Caco-2 (cell line): ENCODE results near the gene ARHGDIB. TPM values are rescaled to one million over a fixed set of nuclear protein-coding genes. Genes with fewer than 3 reads are reported as not detected.

Experiments
- BruUV-seq: library from RNA; stranded (reverse); fragments of 400-500 nt; replicated peaks from 2 replicates; lab custom pipeline; 2021; lab: Mats Ljungman, UMichigan
- CTCF ChIA-PET: fragments of 300-600 bp; sonication (Branson Sonifier 250); formaldehyde crosslinking; loops from one replicate; lab custom pipeline; 2022; ENCODE audit warnings: antibody characterized with exemption; lab: Charles Lee
- POLR2A ChIA-PET: fragments of 300-600 bp; sonication (Branson Sonifier 250); formaldehyde crosslinking; loops from one replicate; lab custom pipeline; 2022; ENCODE audit warnings: antibody characterized with exemption; lab: Charles Lee
- DNase-seq, 2 experiments: peaks; one replicate each; pipeline versions ENCODE4 v3.0.0 to v3.0.0-alpha.2; 2020 to 2022
- H3K27me3 ChIP-seq: replicated peaks from 2 replicates; pipeline ENCODE4 v1.6.0; 2011; ENCODE audit warnings: low read length; ENCODE audit not compliant: control insufficient read depth, insufficient read depth
- H3K36me3 ChIP-seq: 2 replicates; pipeline ENCODE4 v1.5.1; 2011; ENCODE audit warnings: low read length; ENCODE audit not compliant: control insufficient read depth, insufficient read depth
- H3K4me1 ChIP-seq: fragments of 250-450 bp; sonication (Bioruptor Pico); 2 replicates; pipeline ENCODE4 v1.5.1; 2020; ENCODE audit warnings: mild to moderate bottlenecking
- H3K4me3 ChIP-seq: 2 replicates; pipeline ENCODE4 v1.5.1; 2011; ENCODE audit warnings: low read depth, mild to moderate bottlenecking, control low read depth, low read length
- H3K9me3 ChIP-seq: fragments of 250-450 bp; sonication (Bioruptor Pico); 2 replicates; pipeline ENCODE4 v1.5.1; 2020; ENCODE audit warnings: mild to moderate bottlenecking, moderate library complexity
- H3K27ac Mint-ChIP-seq: one replicate; pipeline ENCODE4 v1.8.0; 2022; ENCODE audit warnings: mixed read lengths; ENCODE audit not compliant: unreplicated experiment
- H3K27me3 Mint-ChIP-seq: one replicate; pipeline ENCODE4 v1.8.0; 2022; ENCODE audit warnings: mixed read lengths; ENCODE audit not compliant: insufficient read depth, unreplicated experiment
- H3K36me3 Mint-ChIP-seq: one replicate; pipeline ENCODE4 v1.8.0; 2022; ENCODE audit warnings: mild to moderate bottlenecking, mixed read lengths; ENCODE audit not compliant: insufficient read depth, unreplicated experiment
- H3K4me1 Mint-ChIP-seq: one replicate; pipeline ENCODE4 v1.8.0; 2022; ENCODE audit warnings: low read depth, mixed read lengths; ENCODE audit not compliant: unreplicated experiment
- H3K4me3 Mint-ChIP-seq: one replicate; pipeline ENCODE4 v1.8.0; 2022; ENCODE audit warnings: mild to moderate bottlenecking, moderate library complexity, mixed read lengths; ENCODE audit not compliant: unreplicated experiment
- H3K9me3 Mint-ChIP-seq: one replicate; pipeline ENCODE4 v1.8.0; 2022; ENCODE audit warnings: mixed read lengths; ENCODE audit not compliant: unreplicated experiment
- intact Hi-C: fragments of 100-400 bp; cut with micrococcal nuclease; formaldehyde crosslinking; loops from one replicate; pipeline ENCODE4 v1.10.0; 2022; ENCODE audit not compliant: unreplicated experiment
- total RNA-seq: library from RNA; stranded (reverse); gene quantifications from 2 replicates; pipeline ENCODE4 v1.2.3, GENCODE V29; 2022
- TF ChIP-seq, protein P1 (sequence below), 2 experiments: fragments of 200-600 bp in 1 of 2; IDR thresholded peaks; 1 replicate in 1 of 2; 2 replicates in 1 of 2; pipeline versions ENCODE4 v1.5.1 to v1.8.0; 2011 to 2022; ENCODE audit warnings: antibody characterized with exemption in 1 of 2, control low read depth in 1 of 2, inconsistent platforms in 1 of 2, low read depth in 1 of 2, low read length in 1 of 2, mild to moderate bottlenecking in 1 of 2, moderate library complexity in 1 of 2; ENCODE audit not compliant: insufficient read depth in 1 of 2, severe bottlenecking in 1 of 2, unreplicated experiment in 1 of 2

Gene ARHGDIB
- total RNA-seq, 1 experiment from 2014 or later, result 15.9 TPM

DNA sequence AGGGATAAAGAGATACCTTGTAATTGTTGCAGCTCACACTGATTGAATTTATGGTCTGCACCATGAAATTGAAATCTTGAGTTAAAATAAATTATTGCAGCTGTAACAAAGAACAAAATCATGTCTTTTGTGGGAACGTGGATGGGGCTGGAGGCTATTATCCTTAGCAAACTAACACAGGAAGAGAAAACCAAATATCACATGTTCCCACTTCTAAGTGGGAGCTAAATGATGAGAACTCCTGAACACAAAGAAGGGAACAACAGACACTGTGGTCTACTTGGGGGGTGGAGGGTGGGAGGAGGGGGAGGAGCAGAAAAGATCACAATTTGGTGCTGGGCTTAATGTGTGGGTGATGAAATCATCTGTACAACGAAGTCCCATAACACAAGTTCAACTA lies 45.7 kb downstream of the ARHGDIB start:
- Histone ChIP-seq H3K36me3 (no peaks in the 10 kb centered on the region), H3K27me3 (no peaks in the 10 kb centered on the region), H3K4me3 (no peak overlapping the region), H3K4me1 (no peaks in the 10 kb centered on the region), H3K9me3 (no peaks in the 10 kb centered on the region)
- POLR2A ChIA-PET, result no interaction called here
- Mint-ChIP-seq H3K36me3 (no peaks in the 10 kb centered on the region), H3K9me3 (no peaks in the 10 kb centered on the region), H3K4me1 (no peaks in the 10 kb centered on the region), H3K27me3 (no peaks in the 10 kb centered on the region), H3K27ac (no peak overlapping the region), H3K4me3 (no peak overlapping the region)
- intact Hi-C loops, result no loop called here
- no TSS peak for BruUV-seq
- CTCF ChIA-PET, result no interaction called here
- TF ChIP-seq, protein P1, sequence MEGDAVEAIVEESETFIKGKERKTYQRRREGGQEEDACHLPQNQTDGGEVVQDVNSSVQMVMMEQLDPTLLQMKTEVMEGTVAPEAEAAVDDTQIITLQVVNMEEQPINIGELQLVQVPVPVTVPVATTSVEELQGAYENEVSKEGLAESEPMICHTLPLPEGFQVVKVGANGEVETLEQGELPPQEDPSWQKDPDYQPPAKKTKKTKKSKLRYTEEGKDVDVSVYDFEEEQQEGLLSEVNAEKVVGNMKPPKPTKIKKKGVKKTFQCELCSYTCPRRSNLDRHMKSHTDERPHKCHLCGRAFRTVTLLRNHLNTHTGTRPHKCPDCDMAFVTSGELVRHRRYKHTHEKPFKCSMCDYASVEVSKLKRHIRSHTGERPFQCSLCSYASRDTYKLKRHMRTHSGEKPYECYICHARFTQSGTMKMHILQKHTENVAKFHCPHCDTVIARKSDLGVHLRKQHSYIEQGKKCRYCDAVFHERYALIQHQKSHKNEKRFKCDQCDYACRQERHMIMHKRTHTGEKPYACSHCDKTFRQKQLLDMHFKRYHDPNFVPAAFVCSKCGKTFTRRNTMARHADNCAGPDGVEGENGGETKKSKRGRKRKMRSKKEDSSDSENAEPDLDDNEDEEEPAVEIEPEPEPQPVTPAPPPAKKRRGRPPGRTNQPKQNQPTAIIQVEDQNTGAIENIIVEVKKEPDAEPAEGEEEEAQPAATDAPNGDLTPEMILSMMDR (IDR thresholded peaks at IDR 0.05; ENCODE audit: insufficient read depth in 1 of 2, low read depth in 1 of 2, low read length in 1 of 2, severe bottlenecking in 1 of 2, unreplicated experiment in 1 of 2), result no peak
- no peak for DNase-seq

DNA sequence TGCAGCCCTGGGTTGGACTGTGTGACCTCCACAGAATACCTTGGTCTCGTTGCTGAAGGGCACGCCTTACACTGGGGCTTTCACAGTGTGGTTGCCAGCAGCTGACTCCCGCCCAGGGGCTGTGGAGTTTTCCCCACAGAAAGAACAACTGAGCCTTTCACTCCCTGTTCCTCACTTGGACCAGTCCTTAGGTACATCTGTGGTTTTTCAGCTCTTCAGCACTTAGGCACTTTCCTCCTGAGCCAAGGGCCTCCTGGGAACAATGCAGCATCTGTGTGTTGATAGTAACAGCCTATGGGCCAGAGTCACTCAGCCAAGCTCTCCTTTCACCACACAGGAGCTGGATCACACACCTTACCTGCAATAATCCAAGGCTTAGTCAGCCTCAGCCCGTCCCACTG lies 48.0 kb downstream of the ARHGDIB start:
- Mint-ChIP-seq H3K9me3 (no peaks in the 10 kb centered on the region), H3K27me3 (no peaks in the 10 kb centered on the region), H3K4me3 (no peak overlapping the region), H3K27ac (no peak overlapping the region), H3K36me3 (no peaks in the 10 kb centered on the region), H3K4me1 (no peaks in the 10 kb centered on the region)
- TF ChIP-seq, protein P1 (IDR thresholded peaks at IDR 0.05; ENCODE audit: insufficient read depth in 1 of 2, low read depth in 1 of 2, low read length in 1 of 2, severe bottlenecking in 1 of 2, unreplicated experiment in 1 of 2), result no peak
- no peak for DNase-seq
- ChIA-PET CTCF (interaction anchor here (0.6 to 1.1 kb wide), 2 partner anchors 21 to 70 kb away, joined by 3 to 6 read pairs; no protein-coding TSS in a partner anchor), POLR2A (no interaction called here)
- no peaks in the 10 kb centered on the region for H3K36me3 ChIP-seq
- H3K4me3 ChIP-seq, result no peak overlapping the region
- no peaks in the 10 kb centered on the region for H3K9me3 ChIP-seq
- intact Hi-C loops, result no loop called here
- no peaks in the 10 kb centered on the region for H3K27me3 ChIP-seq
- no peaks in the 10 kb centered on the region for H3K4me1 ChIP-seq
- BruUV-seq, result no TSS peak

DNA sequence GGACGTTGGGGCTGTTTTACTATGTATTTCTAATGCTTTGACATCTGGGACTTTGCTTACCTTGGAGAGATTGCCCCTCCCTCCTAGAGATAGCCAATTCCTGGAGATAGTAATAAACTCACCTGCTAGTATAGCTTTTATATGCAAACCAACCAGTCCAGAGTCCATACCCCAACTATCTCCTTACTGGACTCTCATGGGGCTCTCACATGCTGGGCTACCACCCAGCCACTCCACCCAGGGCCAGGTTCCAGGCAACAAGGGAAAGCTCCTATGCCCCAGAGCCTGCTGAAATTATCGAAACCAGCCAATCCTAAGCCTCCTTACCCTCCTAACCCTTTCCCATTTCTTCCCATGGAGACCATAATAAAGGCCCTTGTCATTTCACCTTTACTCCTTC lies 50.3 kb downstream of the ARHGDIB start:
- TF ChIP-seq, protein P1 (IDR thresholded peaks at IDR 0.05; ENCODE audit: insufficient read depth in 1 of 2, low read depth in 1 of 2, low read length in 1 of 2, severe bottlenecking in 1 of 2, unreplicated experiment in 1 of 2), result no peak
- ChIA-PET POLR2A (no interaction called here), CTCF (no interaction called here)
- Mint-ChIP-seq H3K27ac (no peak overlapping the region), H3K9me3 (no peaks in the 10 kb centered on the region), H3K36me3 (no peaks in the 10 kb centered on the region), H3K4me3 (no peak overlapping the region), H3K4me1 (no peaks in the 10 kb centered on the region), H3K27me3 (no peaks in the 10 kb centered on the region)
- intact Hi-C loops, result no loop called here
- no peaks in the 10 kb centered on the region for H3K36me3 ChIP-seq
- no TSS peak for BruUV-seq
- no peak for DNase-seq
- H3K4me1 ChIP-seq, result peaks cover under 1% of the 10 kb centered on the region; the same call in 1 of the 2 replicates
- H3K4me3 ChIP-seq, result no peak overlapping the region
- no peaks in the 10 kb centered on the region for H3K27me3 ChIP-seq
- H3K9me3 ChIP-seq, result no peaks in the 10 kb centered on the region
